ENCODE measurements around the gene NFKBIE. TPM values are rescaled to one million over a fixed set of nuclear protein-coding genes. Genes with fewer than 3 reads are reported as not detected.

NFKBIE gene
- total RNA-seq, 1 experiment from 2014 or later, result 9.7 TPM

GRCh38 chr6:44309631-44310030 is 44.3 kb upstream of the NFKBIE start:
- Histone ChIP-seq H3K4ac (ENCODE audit: low read depth, low read length) (no peak overlapping the region), H3K9ac (ENCODE audit: extremely low read depth, insufficient read length, low read length) (no peak overlapping the region), H3K4me1 (ENCODE audit: insufficient read depth, low read length) (no peaks in the 10 kb centered on the region), H3K56ac (ENCODE audit: insufficient read length, low read depth, low read length) (no peak overlapping the region), H2BK5ac (ENCODE audit: insufficient read length, low read length) (no peak overlapping the region), H2AK5ac (ENCODE audit: insufficient read length, low read length) (no peak overlapping the region), H3K18ac (ENCODE audit: insufficient read length, low read depth, low read length) (no peak overlapping the region), H2BK20ac (ENCODE audit: low read depth, low read length, poor library complexity, severe bottlenecking) (no peak overlapping the region), H2AFZ (ENCODE audit: low read length) (no peak overlapping the region), H3K23me2 (ENCODE audit: insufficient read length, low read depth, low read length, poor library complexity, severe bottlenecking) (peaks cover 4% of the 10 kb centered on the region), H2BK12ac (ENCODE audit: insufficient read length, low read depth, low read length) (no peak overlapping the region), H2BK120ac (ENCODE audit: low read depth, low read length, poor library complexity, severe bottlenecking) (no peak overlapping the region), H3K9me3 (ENCODE audit: control insufficient read depth, low read depth, low read length) (no peaks in the 10 kb centered on the region), H4K5ac (ENCODE audit: insufficient read length, low read depth, low read length) (no peak overlapping the region), H2BK15ac (ENCODE audit: low read depth, low read length) (no peak overlapping the region), H4K20me1 (ENCODE audit: control insufficient read depth, insufficient read depth, insufficient read length) (no peaks in the 10 kb centered on the region), H3K4me2 (ENCODE audit: insufficient read depth, insufficient read length, low read length) (no peak overlapping the region), H3T11ph (ENCODE audit: low read length) (no peak overlapping the region), H3K27me3 (ENCODE audit: insufficient read depth, low read length) (peaks cover 2% of the 10 kb centered on the region; the same call in 1 of the 2 replicates), H3K79me2 (ENCODE audit: insufficient read depth, low read length) (peaks cover 6% of the 10 kb centered on the region; the same call in 1 of the 2 replicates), H3K14ac (ENCODE audit: insufficient read depth, low read length) (no peak overlapping the region), H4K91ac (ENCODE audit: insufficient read length, low read depth, low read length) (no peak overlapping the region), H4K8ac (replicated peaks; ENCODE audit: insufficient read length, low read depth, low read length) (no peak overlapping the region), H3K23ac (ENCODE audit: insufficient read length, low read depth, low read length) (no peak overlapping the region), H3K79me1 (ENCODE audit: insufficient read depth, low read depth, low read length, poor library complexity, severe bottlenecking) (peaks cover 5% of the 10 kb centered on the region), H3K27ac (ENCODE audit: insufficient read length, low read depth, low read length) (no peak overlapping the region)
- Mint-ChIP-seq H3K27ac (no peak overlapping the region), H3K4me3 (no peak overlapping the region), H3K36me3 (ENCODE audit: insufficient read depth in 1 of 3, low read depth in 3 of 3) (peaks cover 27 to 68% (median 61%) of the 10 kb centered on the region in 3 experiments), H3K27me3 (ENCODE audit: low read depth) (no peaks in the 10 kb centered on the region; the same call in 1 of the 2 replicates), H3K4me1 (peaks cover 9% of the 10 kb centered on the region in 2 experiments), H3K9me3 (no peaks in the 10 kb centered on the region)
- no peak for TF ChIP-seq CTCF (conservative IDR thresholded peaks at IDR 0.05)
- DNase-seq, result no peak

Data from H9 (cell line).